D721Med (cell line): ENCODE data around the gene OSBPL3.

Experiments
- DNase-seq: peaks from one replicate; pipeline ENCODE4 v3.0.0; 2011; ENCODE audit warnings: low spot score; ENCODE audit not compliant: insufficient read length
- FAIRE-seq: peaks from 2 replicates; lab custom pipeline; 2011; peaks lifted over from hg19 to GRCh38; lab: Jason Lieb, UNC
- TF ChIP-seq, protein P1 (sequence below): IDR thresholded peaks from 2 replicates; pipeline ENCODE4 v1.5.1; 2012; ENCODE audit warnings: mild to moderate bottlenecking, control low read depth; ENCODE audit not compliant: insufficient read depth; ENCODE audit errors: missing control alignments

The OSBPL3 gene

GRCh38 chr7:24912424-24912823 lies 67.6 kb downstream of the OSBPL3 start:
- no peak for FAIRE-seq
- TF ChIP-seq, protein P1, sequence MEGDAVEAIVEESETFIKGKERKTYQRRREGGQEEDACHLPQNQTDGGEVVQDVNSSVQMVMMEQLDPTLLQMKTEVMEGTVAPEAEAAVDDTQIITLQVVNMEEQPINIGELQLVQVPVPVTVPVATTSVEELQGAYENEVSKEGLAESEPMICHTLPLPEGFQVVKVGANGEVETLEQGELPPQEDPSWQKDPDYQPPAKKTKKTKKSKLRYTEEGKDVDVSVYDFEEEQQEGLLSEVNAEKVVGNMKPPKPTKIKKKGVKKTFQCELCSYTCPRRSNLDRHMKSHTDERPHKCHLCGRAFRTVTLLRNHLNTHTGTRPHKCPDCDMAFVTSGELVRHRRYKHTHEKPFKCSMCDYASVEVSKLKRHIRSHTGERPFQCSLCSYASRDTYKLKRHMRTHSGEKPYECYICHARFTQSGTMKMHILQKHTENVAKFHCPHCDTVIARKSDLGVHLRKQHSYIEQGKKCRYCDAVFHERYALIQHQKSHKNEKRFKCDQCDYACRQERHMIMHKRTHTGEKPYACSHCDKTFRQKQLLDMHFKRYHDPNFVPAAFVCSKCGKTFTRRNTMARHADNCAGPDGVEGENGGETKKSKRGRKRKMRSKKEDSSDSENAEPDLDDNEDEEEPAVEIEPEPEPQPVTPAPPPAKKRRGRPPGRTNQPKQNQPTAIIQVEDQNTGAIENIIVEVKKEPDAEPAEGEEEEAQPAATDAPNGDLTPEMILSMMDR, result no peak
- DNase-seq, result no peak

- TF ChIP-seq, protein P1, result no peak
- FAIRE-seq (no peak), DNase-seq (no peak)
Observed at GRCh38 chr7:24911213-24911603, 68.8 kb downstream of the OSBPL3 start.

GRCh38 chr7:24910551-24911212 lies 69.3 kb downstream of the OSBPL3 start:
- no peak for FAIRE-seq
- no peak for DNase-seq
- TF ChIP-seq, protein P1, result no peak

- TF ChIP-seq, protein P1, result no peak
- FAIRE-seq, result no peak
- no peak for DNase-seq
Observed at GRCh38 chr7:24908727-24909126, 71.3 kb downstream of the OSBPL3 start.

GRCh38 chr7:24908166-24908565 lies 71.8 kb downstream of the OSBPL3 start:
- TF ChIP-seq, protein P1, result no peak
- DNase-seq (no peak), FAIRE-seq (no peak)

DNA sequence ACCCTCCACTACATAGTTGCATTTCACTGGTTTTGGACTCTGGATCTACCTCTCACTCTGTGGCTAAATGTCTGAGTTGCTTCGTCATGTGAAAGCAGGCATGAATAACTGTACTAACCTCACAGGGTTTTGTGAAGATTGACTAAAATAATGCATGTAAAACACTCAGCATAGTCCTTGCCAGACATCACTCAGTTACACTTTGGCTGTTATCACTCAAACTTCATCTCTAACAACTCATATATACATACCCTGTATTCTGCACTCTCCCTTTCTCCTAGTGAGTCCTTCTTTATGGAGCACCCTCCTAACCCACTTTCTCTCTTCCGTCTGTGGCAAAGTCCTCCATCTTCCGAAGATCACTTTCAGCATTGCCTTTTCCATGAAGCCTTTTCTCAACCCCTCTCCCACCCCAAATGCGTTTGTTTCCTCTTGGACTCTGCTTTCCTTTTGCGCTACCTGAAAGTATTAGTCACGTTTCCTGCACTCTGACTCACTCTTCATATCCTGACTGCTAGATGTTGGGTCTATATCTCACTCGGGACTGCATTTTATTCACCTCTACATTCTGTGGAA lies 72.6 kb downstream of the OSBPL3 start:
- FAIRE-seq (no peak), DNase-seq (no peak)
- TF ChIP-seq, protein P1, result no peak
